GM21619 (cell line): Measurements from ENCODE around the gene TMC4.
A peak's percentile ranks its signal among the peaks of the same experiment; 100 is the strongest.

Source experiments
- ATAC-seq: cut with Tn5 transposase; IDR thresholded peaks from one replicate; pipeline ENCODE4 v1.9.1; 2021; ENCODE audit not compliant: unreplicated experiment

The TMC4 gene

GRCh38 chr19:54154603-54155345, 18.2 kb downstream of the TMC4 start:
- no peak for ATAC-seq

- no peak for ATAC-seq
These were observed 19.1 kb downstream of the TMC4 start for GRCh38 chr19:54153731-54154326.

- no peak for ATAC-seq
These were observed 20.0 kb downstream of the TMC4 start for GRCh38 chr19:54152878-54153524.

- no peak for ATAC-seq
These were observed 20.7 kb downstream of the TMC4 start for GRCh38 chr19:54152267-54152666.

GRCh38 chr19:54151362-54152035, 21.5 kb downstream of the TMC4 start:
- no peak for ATAC-seq

- no peak for ATAC-seq
These were observed 23.7 kb downstream of the TMC4 start for GRCh38 chr19:54149021-54149812.

GRCh38 chr19:54148158-54148557, 24.8 kb downstream of the TMC4 start:
- no peak for ATAC-seq

GRCh38 chr19:54147676-54148075, 25.3 kb downstream of the TMC4 start:
- ATAC-seq: no peak

- ATAC-seq: no peak
These were observed 27.3 kb downstream of the TMC4 start for GRCh38 chr19:54145541-54146158.

- ATAC-seq: no peak
These were observed 30.7 kb downstream of the TMC4 start for GRCh38 chr19:54142166-54142780.

GRCh38 chr19:54141356-54141755, 31.6 kb downstream of the TMC4 start:
- no peak for ATAC-seq

GRCh38 chr19:54138489-54139256, 34.3 kb downstream of the TMC4 start:
- ATAC-seq: no peak

GRCh38 chr19:54137699-54138488, 35.1 kb downstream of the TMC4 start, which contains the start of gene CNOT3:
Gene CNOT3, plus strand, starts transcription at chr19:54137762. Its CDS starts 5,217 bp downstream, at chr19:54142979.
- ATAC-seq: no peak

GRCh38 chr19:54136864-54137698, 35.9 kb downstream of the TMC4 start:
- peak; percentile 69 for ATAC-seq

GRCh38 chr19:54136086-54136863, 36.7 kb downstream of the TMC4 start:
- no peak for ATAC-seq

GRCh38 chr19:54133957-54134590, 38.9 kb downstream of the TMC4 start:
- no peak for ATAC-seq
